H1 (cell line): ENCODE results near the gene GTPBP6. TPM values are rescaled to one million over a fixed set of nuclear protein-coding genes. Genes with fewer than 3 reads are reported as not detected.

Experiments
- CTCF ChIA-PET: fragments of 300-600 bp; sonication (Branson Sonifier 250); formaldehyde crosslinking; loops from one replicate; lab custom pipeline; 2021; ENCODE audit not compliant: partially characterized antibody; lab: Charles Lee
- POLR2A ChIA-PET: fragments of 300-600 bp; sonication (Branson Sonifier 250); formaldehyde crosslinking; loops from one replicate; lab custom pipeline; 2021; ENCODE audit warnings: inconsistent platforms; ENCODE audit not compliant: partially characterized antibody; lab: Charles Lee
- DNase-seq, 2 experiments: peaks; one replicate each; pipeline versions ENCODE4 v3.0.0 to v3.0.0-alpha.2; 2010 to 2022; ENCODE audit warnings: low spot score in 2 of 2, low read depth in 1 of 2, mixed read lengths in 1 of 2
- FAIRE-seq: peaks from 2 replicates; lab custom pipeline; 2011; peaks lifted over from hg19 to GRCh38; lab: Jason Lieb, UNC
- H2AFZ ChIP-seq: 2 replicates; pipeline ENCODE4 v1.8.1; 2012; ENCODE audit warnings: low read length, inconsistent platforms
- H2AK5ac ChIP-seq: 2 replicates; pipeline ENCODE4 v1.6.1; 2013; ENCODE audit warnings: low read depth, low read length
- H2BK120ac ChIP-seq: replicated peaks from 2 replicates; pipeline ENCODE3; 2013; ENCODE audit warnings: low read depth, low read length, inconsistent platforms
- H2BK12ac ChIP-seq: 2 replicates; pipeline ENCODE4 v1.6.1; 2013; ENCODE audit warnings: low read depth, low read length
- H2BK15ac ChIP-seq: 2 replicates; pipeline ENCODE4 v1.6.1; 2013; ENCODE audit warnings: low read length
- H2BK20ac ChIP-seq: 2 replicates; pipeline ENCODE4 v1.6.1; 2013; ENCODE audit warnings: low read length
- H2BK5ac ChIP-seq: 2 replicates; pipeline ENCODE4 v1.6.1; 2013; ENCODE audit warnings: low read depth, low read length
- H3K14ac ChIP-seq: 2 replicates; pipeline ENCODE4 v1.6.1; 2013; ENCODE audit warnings: inconsistent platforms; ENCODE audit not compliant: insufficient read length
- H3K18ac ChIP-seq: 2 replicates; pipeline ENCODE4 v1.6.1; 2013; ENCODE audit warnings: low read length; ENCODE audit errors: extremely low read depth
- H3K23ac ChIP-seq: 2 replicates; pipeline ENCODE4 v1.6.1; 2013; ENCODE audit warnings: inconsistent platforms; ENCODE audit not compliant: insufficient read length
- H3K23me2 ChIP-seq: 2 replicates; pipeline ENCODE4 v1.6.1; 2013; ENCODE audit warnings: low read depth, low read length
- H3K27ac ChIP-seq: 2 replicates; pipeline ENCODE4 v1.6.1; 2011; ENCODE audit warnings: low read depth, low read length, inconsistent platforms
- H3K27me3 ChIP-seq, 4 experiments: replicated peaks in 1 of 4; 1 replicate in 1 of 4; 2 replicates in 3 of 4; pipeline versions ENCODE4 v1.6.1 to v1.8.1; 2011 to 2013; ENCODE audit warnings: low read length in 3 of 4, mild to moderate bottlenecking in 3 of 4, inconsistent platforms in 2 of 4, mixed read lengths in 2 of 4, moderate library complexity in 1 of 4; ENCODE audit not compliant: control insufficient read depth in 3 of 4, insufficient read depth in 3 of 4; ENCODE audit errors: extremely low read depth in 1 of 4
- H3K36me3 ChIP-seq, 4 experiments: 2 replicates each; pipeline versions ENCODE4 v1.6.1 to v1.8.1; 2011 to 2013; ENCODE audit warnings: mild to moderate bottlenecking in 4 of 4, low read length in 3 of 4, moderate library complexity in 2 of 4, control low read depth in 1 of 4, inconsistent platforms in 1 of 4; ENCODE audit not compliant: insufficient read depth in 4 of 4, control insufficient read depth in 2 of 4
- H3K4ac ChIP-seq: replicated peaks from 2 replicates; pipeline ENCODE3; 2013; ENCODE audit warnings: low read length, low read depth, mixed read lengths, inconsistent platforms; ENCODE audit not compliant: insufficient read length
- H3K4me1 ChIP-seq, 4 experiments: replicated peaks in 1 of 4; 1 replicate in 1 of 4; 2 replicates in 3 of 4; pipeline versions ENCODE4 v1.6.1 to v1.8.1; 2011 to 2013; ENCODE audit warnings: low read length in 3 of 4, inconsistent platforms in 2 of 4, mixed read lengths in 1 of 4; ENCODE audit not compliant: insufficient read depth in 4 of 4, control insufficient read depth in 3 of 4
- H3K4me2 ChIP-seq, 2 experiments: 2 replicates each; pipeline versions ENCODE4 v1.6.1 to v1.8.1; 2011 to 2013; ENCODE audit warnings: low read depth in 2 of 2, low read length in 2 of 2, control low read depth in 1 of 2, inconsistent platforms in 1 of 2, mild to moderate bottlenecking in 1 of 2; ENCODE audit not compliant: insufficient read depth in 1 of 2
- H3K4me3 ChIP-seq, 4 experiments: fragments of 200-600, 300-600 bp in 1 of 4; sonication (generic), shearing (Covaris generic), sonication (Bioruptor Twin) in 1 of 4; 2 replicates each; pipeline versions ENCODE4 v1.5.1 to v1.8.1; 2011 to 2016; ENCODE audit warnings: low read length in 4 of 4, low read depth in 3 of 4, control low read depth in 2 of 4, inconsistent platforms in 2 of 4, mild to moderate bottlenecking in 2 of 4, mixed read lengths in 1 of 4, moderate library complexity in 1 of 4; ENCODE audit not compliant: insufficient read depth in 2 of 4; ENCODE audit errors: extremely low read depth in 1 of 4
- H3K56ac ChIP-seq: replicated peaks from 2 replicates; pipeline ENCODE3; 2013; ENCODE audit warnings: low read depth, mild to moderate bottlenecking, mixed read lengths, low read length, inconsistent platforms; ENCODE audit not compliant: insufficient read length
- H3K79me1 ChIP-seq: 2 replicates; pipeline ENCODE4 v1.6.1; 2013; ENCODE audit warnings: low read depth, low read length, control low read depth
- H3K79me2 ChIP-seq, 2 experiments: 2 replicates each; pipeline versions ENCODE4 v1.6.1 to v1.8.1; 2012 to 2013; ENCODE audit warnings: low read length in 2 of 2, mild to moderate bottlenecking in 2 of 2, inconsistent platforms in 1 of 2; ENCODE audit not compliant: insufficient read depth in 2 of 2, control insufficient read depth in 1 of 2
- H3K9ac ChIP-seq, 4 experiments: replicated peaks in 1 of 4; 1 replicate in 1 of 4; 2 replicates in 3 of 4; pipeline versions ENCODE4 v1.6.1 to v1.8.1; 2011 to 2013; ENCODE audit warnings: low read depth in 3 of 4, low read length in 3 of 4, control low read depth in 2 of 4, mild to moderate bottlenecking in 2 of 4, moderate library complexity in 2 of 4, inconsistent platforms in 1 of 4; ENCODE audit errors: extremely low read depth in 1 of 4
- H3K9me3 ChIP-seq, 2 experiments: 2 replicates each; pipeline versions ENCODE4 v1.6.1 to v1.8.1; 2012 to 2013; ENCODE audit warnings: mild to moderate bottlenecking in 2 of 2, moderate library complexity in 2 of 2, control low read depth in 1 of 2, inconsistent platforms in 1 of 2, low read depth in 1 of 2, low read length in 1 of 2, mixed read lengths in 1 of 2; ENCODE audit not compliant: insufficient read depth in 2 of 2
- H4K20me1 ChIP-seq, 2 experiments: replicated peaks in 1 of 2; 2 replicates each; pipeline versions ENCODE3 to v1.8.1; 2011 to 2013; ENCODE audit warnings: inconsistent platforms in 2 of 2, low read length in 2 of 2, mild to moderate bottlenecking in 1 of 2; ENCODE audit not compliant: insufficient read depth in 2 of 2, control insufficient read depth in 1 of 2
- H4K5ac ChIP-seq: 2 replicates; pipeline ENCODE4 v1.6.1; 2013; ENCODE audit warnings: low read length, low read depth, mixed read lengths, inconsistent platforms; ENCODE audit not compliant: insufficient read length
- H4K8ac ChIP-seq: 2 replicates; pipeline ENCODE4 v1.8.0; 2013; ENCODE audit warnings: mild to moderate bottlenecking, moderate library complexity, low read length, inconsistent platforms; ENCODE audit not compliant: insufficient read depth; ENCODE audit errors: extremely low read depth
- H4K91ac ChIP-seq: replicated peaks from 2 replicates; pipeline ENCODE3; 2013; ENCODE audit warnings: low read length, mixed read lengths, inconsistent platforms; ENCODE audit not compliant: insufficient read length
- BCL11A ChIP-seq, 2 experiments: IDR thresholded peaks; one replicate each; pipeline ENCODE4 v1.6.1; 2011; ENCODE audit warnings: low read depth in 2 of 2, low read length in 2 of 2, mild to moderate bottlenecking in 2 of 2
- CEBPB ChIP-seq: IDR thresholded peaks from 2 replicates; pipeline ENCODE4 v1.6.1; 2012; ENCODE audit warnings: low read depth, low read length
- CHD1 ChIP-seq: IDR thresholded peaks from 2 replicates; pipeline ENCODE4 v1.6.1; 2012; ENCODE audit warnings: low read depth, low read length, improper control_type of control experiment
- CHD2 ChIP-seq: IDR thresholded peaks from 2 replicates; pipeline ENCODE4 v1.6.1; 2012; ENCODE audit warnings: low read length, improper control_type of control experiment
- CREB1 ChIP-seq: IDR thresholded peaks from 2 replicates; pipeline ENCODE4 v1.6.1; 2012; ENCODE audit warnings: inconsistent platforms
- E2F6 ChIP-seq: IDR thresholded peaks from 2 replicates; pipeline ENCODE4 v1.6.1; 2012; ENCODE audit warnings: inconsistent platforms
- EGR1 ChIP-seq: IDR thresholded peaks from 2 replicates; pipeline ENCODE4 v1.6.1; 2011; ENCODE audit warnings: low read depth, low read length, borderline replicate concordance
- EP300 ChIP-seq, 2 experiments: IDR thresholded peaks; 1 replicate in 1 of 2; 2 replicates in 1 of 2; pipeline ENCODE4 v1.6.1; 2011 to 2012; ENCODE audit warnings: low read depth in 2 of 2, low read length in 2 of 2, mild to moderate bottlenecking in 2 of 2, borderline replicate concordance in 1 of 2, inconsistent platforms in 1 of 2, moderate library complexity in 1 of 2
- RAD21 ChIP-seq, 2 experiments: IDR thresholded peaks in 1 of 2; conservative IDR thresholded peaks in 1 of 2; 2 replicates each; pipeline ENCODE4 v1.6.1; 2011; ENCODE audit warnings: low read depth in 2 of 2, low read length in 2 of 2, improper control_type of control experiment in 1 of 2, inconsistent platforms in 1 of 2, mild to moderate bottlenecking in 1 of 2, moderate library complexity in 1 of 2
- SIN3A ChIP-seq, 2 experiments: IDR thresholded peaks in 1 of 2; conservative IDR thresholded peaks in 1 of 2; 2 replicates each; pipeline ENCODE4 v1.6.1; 2011 to 2012; ENCODE audit warnings: low read length in 2 of 2, improper control_type of control experiment in 1 of 2, low read depth in 1 of 2, mild to moderate bottlenecking in 1 of 2
- SP2 ChIP-seq: IDR thresholded peaks from 2 replicates; pipeline ENCODE4 v1.6.1; 2012; ENCODE audit warnings: mild to moderate bottlenecking, low read length, inconsistent platforms
- YY1 ChIP-seq: IDR thresholded peaks from 2 replicates; pipeline ENCODE4 v1.6.1; 2011; ENCODE audit warnings: low read depth, mild to moderate bottlenecking, low read length
- WGBS, 2 experiments: shearing (Covaris generic) in 1 of 2; methylation state at CpG; one replicate each; pipeline versions ENCODE4 v1.1.6 to v1.1.7; 2013 to 2015; ENCODE audit warnings: low lambda C conversion rate in 2 of 2, mixed read lengths in 2 of 2, inconsistent platforms in 1 of 2, low coverage in 1 of 2, missing lambda C conversion rate in 1 of 2; ENCODE audit not compliant: insufficient replicate concordance in 2 of 2, insufficient coverage in 1 of 2, insufficient read length in 1 of 2; ENCODE audit errors: extremely low coverage in 1 of 2, missing lambda C conversion rate in 1 of 2; 5-methylcytosine and 5-hydroxymethylcytosine counted together
- polyA plus RNA-seq, 7 experiments: library from polyadenylated mRNA; depleted of rRNA in 3 of 7; stranded (reverse) in 5 of 7; unstranded in 2 of 7; fragments of >200 nt in 5 of 7; fragments of 200-250 nt in 2 of 7; gene quantifications; 1 replicate in 5 of 7; 2 replicates in 1 of 7; 4 replicates in 1 of 7; pipeline versions ENCODE4 v1.2.1 to v1.2.3, GENCODE V29; 2011 to 2013; ENCODE audit warnings: missing spikeins in 2 of 7, mixed read lengths in 2 of 7
- total RNA-seq: library from RNA; stranded (reverse); fragmentation: NEBNext Ultra II Directional; extraction: Animal tissue kit (Norgen Biotek cat#: 25700); gene quantifications from 2 replicates; pipeline ENCODE4 v1.2.1, GENCODE V29; 2021
- TF ChIP-seq, protein P1 (sequence below): IDR thresholded peaks from 2 replicates; pipeline ENCODE4 v1.6.1; 2012; ENCODE audit warnings: inconsistent platforms

The GTPBP6 gene
- total and polyA plus RNA-seq, 2 of the 8 experiments (the other 6 are each of a cell fraction or from before 2014, with no cell fraction given), result 33.9 to 57.1 TPM

GRCh38 chrX:341541-342101 lies 23.0 kb upstream of the GTPBP6 start:
- Histone ChIP-seq H2BK12ac (no peak overlapping the region), H3K9ac (no peak overlapping the region), H4K20me1 (peaks cover 0 to 5% of the 10 kb centered on the region in 2 experiments), H4K8ac (no peak overlapping the region), H3K4ac (no peak overlapping the region), H4K91ac (no peak overlapping the region), H3K27ac (no peak overlapping the region), H2BK5ac (no peak overlapping the region), H3K18ac (no peak overlapping the region), H3K4me2 (no peak overlapping the region), H2BK15ac (no peak overlapping the region), H3K79me1 (no peaks in the 10 kb centered on the region; the same call in 1 of the 2 replicates), H3K56ac (no peak overlapping the region), H3K14ac (no peak overlapping the region), H3K9me3 (no peaks in the 10 kb centered on the region; a peak in 1 of 4 replicates), H3K4me3 (no peak overlapping the region), H3K23me2 (no peaks in the 10 kb centered on the region), H3K27me3 (no peaks in the 10 kb centered on the region), H3K4me1 (no peaks in the 10 kb centered on the region), H3K36me3 (peaks cover 5 to 52% (median 16%) of the 10 kb centered on the region in 4 experiments; a peak in 6 of 8 replicates), H3K79me2 (no peaks in the 10 kb centered on the region), H2BK20ac (no peak overlapping the region), H2AFZ (no peak overlapping the region), H2BK120ac (no peak overlapping the region), H4K5ac (no peak overlapping the region), H2AK5ac (no peak overlapping the region), H3K23ac (no peak overlapping the region)
- 94% methylated on average over 26 of the region's 36 CpGs; no CpG with 5 or more reads in 1 of the 2 experiments for WGBS, 2 experiments
- CTCF ChIA-PET, result no interaction called here
- FAIRE-seq, result no peak
- POLR2A ChIA-PET, result no interaction called here
- DNase-seq, result peak in 1 of 2 experiments; percentile 40
- TF ChIP-seq CHD1 (no peak), BCL11A (IDR thresholded peaks at IDR 0.05; ENCODE audit: low read depth in 2 of 2, low read length in 2 of 2) (no peak), RAD21 (IDR thresholded peaks at IDR 0.05 in 1 of 2, conservative IDR thresholded peaks at IDR 0.05 in 1 of 2; ENCODE audit: low read depth in 2 of 2, low read length in 2 of 2) (no peak), SIN3A (conservative IDR thresholded peaks at IDR 0.05 in 1 of 2, IDR thresholded peaks at IDR 0.05 in 1 of 2; ENCODE audit: low read depth in 1 of 2, low read length in 2 of 2) (no peak), CHD2 (no peak), CREB1 (no peak), EGR1 (no peak), YY1 (no peak), SP2 (no peak), CEBPB (no peak), E2F6 (no peak), EP300 (IDR thresholded peaks at IDR 0.05; ENCODE audit: borderline replicate concordance in 1 of 2, low read depth in 2 of 2, low read length in 2 of 2) (no peak)
- TF ChIP-seq, protein P1, sequence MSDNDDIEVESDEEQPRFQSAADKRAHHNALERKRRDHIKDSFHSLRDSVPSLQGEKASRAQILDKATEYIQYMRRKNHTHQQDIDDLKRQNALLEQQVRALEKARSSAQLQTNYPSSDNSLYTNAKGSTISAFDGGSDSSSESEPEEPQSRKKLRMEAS, result no peak
